ENCODE data around the gene PTCRA.

Gene PTCRA

GRCh38 chr6:42968126-42968701 lies 52.4 kb downstream of the PTCRA start:
- Histone ChIP-seq H3K9me3 (no peaks in the 10 kb centered on the region), H3K27me3 (no peaks in the 10 kb centered on the region), H3K27ac (no peak overlapping the region), H3K4me3 (no peak overlapping the region), H3K4me1 (no peaks in the 10 kb centered on the region), H3K36me3 (peaks cover 42 to 70% (median 70%) of the 10 kb centered on the region in 3 donors)
- no peak for DNase-seq
- intact Hi-C loops (cut with DNase I; ENCODE audit: low total_unique reads) = no loop called here
- TF ChIP-seq, protein P1, sequence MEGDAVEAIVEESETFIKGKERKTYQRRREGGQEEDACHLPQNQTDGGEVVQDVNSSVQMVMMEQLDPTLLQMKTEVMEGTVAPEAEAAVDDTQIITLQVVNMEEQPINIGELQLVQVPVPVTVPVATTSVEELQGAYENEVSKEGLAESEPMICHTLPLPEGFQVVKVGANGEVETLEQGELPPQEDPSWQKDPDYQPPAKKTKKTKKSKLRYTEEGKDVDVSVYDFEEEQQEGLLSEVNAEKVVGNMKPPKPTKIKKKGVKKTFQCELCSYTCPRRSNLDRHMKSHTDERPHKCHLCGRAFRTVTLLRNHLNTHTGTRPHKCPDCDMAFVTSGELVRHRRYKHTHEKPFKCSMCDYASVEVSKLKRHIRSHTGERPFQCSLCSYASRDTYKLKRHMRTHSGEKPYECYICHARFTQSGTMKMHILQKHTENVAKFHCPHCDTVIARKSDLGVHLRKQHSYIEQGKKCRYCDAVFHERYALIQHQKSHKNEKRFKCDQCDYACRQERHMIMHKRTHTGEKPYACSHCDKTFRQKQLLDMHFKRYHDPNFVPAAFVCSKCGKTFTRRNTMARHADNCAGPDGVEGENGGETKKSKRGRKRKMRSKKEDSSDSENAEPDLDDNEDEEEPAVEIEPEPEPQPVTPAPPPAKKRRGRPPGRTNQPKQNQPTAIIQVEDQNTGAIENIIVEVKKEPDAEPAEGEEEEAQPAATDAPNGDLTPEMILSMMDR (IDR thresholded peaks at IDR 0.05) = no peak

GRCh38 chr6:42968783-42969182 lies 52.9 kb downstream of the PTCRA start:
- Histone ChIP-seq H3K9me3 (no peaks in the 10 kb centered on the region), H3K36me3 (peaks cover 42 to 68% (median 65%) of the 10 kb centered on the region in 3 donors), H3K27me3 (no peaks in the 10 kb centered on the region), H3K4me3 (no peak overlapping the region), H3K4me1 (no peaks in the 10 kb centered on the region), H3K27ac (no peak overlapping the region)
- DNase-seq = no peak
- intact Hi-C loops (cut with DNase I; ENCODE audit: low total_unique reads) = no loop called here
- TF ChIP-seq, protein P1 (IDR thresholded peaks at IDR 0.05) = no peak

GRCh38 chr6:42969431-42969830 lies 53.6 kb downstream of the PTCRA start:
- H3K4me3 ChIP-seq = no peak overlapping the region
- TF ChIP-seq, protein P1 (IDR thresholded peaks at IDR 0.05) = no peak

DNA sequence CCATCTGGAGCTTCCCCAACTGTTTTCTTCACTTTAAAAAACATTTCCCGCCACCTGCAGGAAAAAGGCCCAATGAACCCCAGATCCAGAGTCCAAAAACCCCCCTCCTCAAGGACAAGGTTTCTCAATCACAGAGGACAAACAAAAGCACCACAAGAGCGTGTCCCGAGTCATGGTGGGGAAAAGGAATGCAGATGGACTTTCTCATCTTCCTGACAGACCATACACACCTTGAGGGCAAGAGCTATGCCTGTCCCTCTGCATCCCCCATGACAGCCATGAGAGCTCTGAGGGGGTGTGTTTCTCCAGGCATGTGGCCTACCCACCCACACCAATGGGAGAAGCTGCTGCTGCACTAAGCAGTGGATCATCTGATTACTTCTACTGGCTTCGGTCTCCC lies 54.1 kb downstream of the PTCRA start:
- intact Hi-C loops (cut with DNase I; ENCODE audit: low total_unique reads) = loop anchor here (10.0 kb wide), 1 partner anchor 65 kb away; no protein-coding TSS in a partner anchor
- no peak overlapping the region for H3K4me3 ChIP-seq
- no peaks in the 10 kb centered on the region for H3K9me3 ChIP-seq
- no peaks in the 10 kb centered on the region for H3K27me3 ChIP-seq
- DNase-seq = no peak
- H3K27ac ChIP-seq = no peak overlapping the region
- TF ChIP-seq, protein P1 (IDR thresholded peaks at IDR 0.05) = no peak
- H3K36me3 ChIP-seq = peaks cover 32 to 62% (median 53%) of the 10 kb centered on the region in 3 donors
- no peaks in the 10 kb centered on the region for H3K4me1 ChIP-seq

More at GRCh38 chr6:42969431-42969830, 53.6 kb downstream of the PTCRA start:
- H3K36me3 ChIP-seq = peaks cover 37 to 67% (median 58%) of the 10 kb centered on the region in 3 donors
- no peaks in the 10 kb centered on the region for H3K27me3 ChIP-seq
- H3K9me3 ChIP-seq = no peaks in the 10 kb centered on the region
- H3K4me1 ChIP-seq = no peaks in the 10 kb centered on the region
- intact Hi-C loops (cut with DNase I; ENCODE audit: low total_unique reads) = no loop called here
- H3K27ac ChIP-seq = no peak overlapping the region
- no peak for DNase-seq

DNA sequence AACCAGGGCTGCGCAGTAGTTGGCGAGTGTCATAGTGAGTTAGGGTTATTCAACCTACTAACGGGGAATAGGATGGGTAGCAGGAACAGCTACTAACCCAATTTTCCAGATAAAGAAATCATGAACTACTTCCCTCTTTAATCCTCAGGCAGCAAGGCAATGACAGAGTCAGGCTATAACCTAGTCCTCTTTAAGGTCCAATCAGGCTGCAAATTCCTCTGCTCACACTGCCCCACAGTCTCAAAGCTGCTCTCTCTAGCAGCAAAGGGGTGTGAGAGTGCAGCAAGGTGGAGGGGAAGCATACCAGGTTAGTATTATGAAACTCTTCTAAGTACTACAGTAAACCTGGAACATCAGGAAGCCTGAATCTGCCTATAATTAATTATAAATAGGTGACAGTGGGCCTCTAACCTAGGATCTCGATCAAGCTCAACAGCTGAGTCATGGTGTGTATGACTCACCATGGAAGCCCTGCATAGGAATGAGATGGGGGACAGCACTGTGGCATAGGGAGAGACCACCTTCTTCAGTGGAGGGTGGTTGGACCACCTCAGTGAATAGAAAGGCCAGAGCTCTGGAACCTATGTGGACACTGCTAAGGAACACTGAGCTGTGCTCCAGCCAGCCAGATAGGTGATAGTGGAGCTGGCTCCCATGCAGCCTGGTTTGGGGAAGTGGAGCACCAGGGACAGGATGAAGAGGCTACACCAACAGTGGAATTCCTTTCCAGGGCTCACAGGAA lies 55.2 kb downstream of the PTCRA start:
- peaks cover 28 to 51% (median 42%) of the 10 kb centered on the region in 3 donors for H3K36me3 ChIP-seq
- peaks cover 0 to 4% (median 0%) of the 10 kb centered on the region in 4 donors for H3K4me1 ChIP-seq
- no peak for DNase-seq

More for the DNA sequence above, 55.2 kb downstream of the PTCRA start:
- H3K27ac ChIP-seq = no peak overlapping the region
- H3K4me3 ChIP-seq = no peak overlapping the region
- TF ChIP-seq, protein P1 (IDR thresholded peaks at IDR 0.05) = no peak
- intact Hi-C loops (cut with DNase I; ENCODE audit: low total_unique reads) = loop anchor here (10.0 kb wide), 1 partner anchor 66 kb away; no protein-coding TSS in a partner anchor
- no peaks in the 10 kb centered on the region for H3K27me3 ChIP-seq
- no peaks in the 10 kb centered on the region for H3K9me3 ChIP-seq
